Measurements from ENCODE around the gene ZNF511.
A peak's percentile ranks its signal among the peaks of the same experiment; 100 is the strongest.

The ZNF511 gene

DNA sequence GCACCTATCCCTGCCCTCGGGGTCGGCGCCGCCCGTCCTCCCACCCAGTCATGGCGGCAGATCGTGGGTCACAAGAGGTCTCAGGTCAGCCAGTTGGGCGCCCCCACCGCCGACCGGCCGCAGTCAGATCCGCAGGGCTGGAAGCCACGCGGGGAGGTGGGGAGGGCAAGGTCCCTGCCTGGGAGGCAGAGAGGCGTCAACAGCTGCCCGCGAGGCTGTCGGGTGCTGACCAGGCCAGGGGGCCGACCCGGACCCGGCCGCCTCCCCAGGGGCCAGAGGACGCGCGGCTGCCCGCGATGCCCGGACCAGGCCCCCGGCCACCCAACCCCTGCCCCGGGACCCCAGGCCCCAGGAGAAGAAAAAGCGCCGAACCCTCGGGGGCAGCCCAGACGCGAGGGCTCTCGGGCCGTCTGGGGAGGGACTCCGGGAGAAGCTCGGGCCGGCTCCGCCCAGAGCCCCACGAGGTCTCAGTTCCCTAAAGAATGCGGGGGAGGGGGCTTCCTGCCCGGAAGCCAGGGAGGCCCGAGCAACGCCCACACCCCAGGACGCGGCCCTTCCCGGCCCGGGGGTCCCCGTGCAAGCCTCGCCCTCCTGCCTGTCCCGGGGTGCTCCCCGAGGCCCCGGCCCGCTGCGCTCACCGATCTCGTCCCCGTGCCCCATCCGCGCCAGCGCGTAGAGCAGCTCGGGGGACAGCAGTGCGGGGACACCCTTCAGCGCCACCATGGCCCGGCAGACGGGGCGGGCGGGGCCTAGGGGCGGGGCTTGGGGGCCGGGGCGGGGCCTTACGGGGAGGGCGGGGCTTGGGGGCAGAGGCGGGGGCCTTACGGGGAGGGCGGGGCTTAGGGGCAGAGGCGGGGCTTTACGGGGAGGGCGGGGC is 48.8 kb downstream of the ZNF511 start, which contains the start of gene FUOM:
Gene FUOM (minus strand): TSS at position 735 of the 877 bp plus-strand sequence. CDS start 12 bp downstream, at position 723.
- no peak for DNase-seq

DNA sequence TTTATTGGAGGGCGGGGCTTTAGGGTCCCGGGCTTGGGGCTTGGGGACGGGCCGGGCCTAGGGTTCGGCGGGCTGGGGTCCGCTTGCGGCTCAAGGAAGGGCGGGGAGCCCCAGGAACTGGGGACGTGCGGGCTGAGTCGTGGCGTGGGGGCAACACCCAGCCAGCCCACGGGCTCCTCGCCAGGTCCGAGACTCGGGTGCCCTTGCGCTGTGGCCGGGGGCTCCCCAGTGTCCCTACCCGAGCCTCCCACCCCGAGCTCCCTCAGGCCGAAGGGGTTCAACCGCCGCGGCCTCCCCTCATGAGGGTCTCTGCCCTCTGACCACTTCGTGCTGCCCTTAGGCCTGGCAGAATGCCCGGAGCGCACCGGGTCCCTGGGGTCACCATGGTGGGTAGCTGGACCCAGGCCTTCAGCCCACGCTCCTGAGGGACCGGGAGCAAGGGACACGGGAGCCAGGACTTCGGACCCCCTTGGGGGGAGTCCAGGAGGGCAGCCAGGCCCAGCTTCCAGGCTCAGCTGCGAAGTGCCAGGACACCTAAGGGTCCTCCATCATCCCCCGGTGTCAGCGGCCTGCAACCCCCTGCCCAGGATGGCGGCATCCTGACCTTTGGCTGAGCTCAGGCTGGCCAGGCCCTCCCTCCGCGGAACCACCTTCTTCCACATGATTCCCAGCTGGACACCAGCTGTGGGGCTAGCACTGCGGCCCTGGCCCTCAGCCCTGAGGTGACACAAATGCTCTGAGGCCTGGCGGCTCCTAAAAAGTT is 49.6 kb downstream of the ZNF511 start:
- DNase-seq, result no peak

DNA sequence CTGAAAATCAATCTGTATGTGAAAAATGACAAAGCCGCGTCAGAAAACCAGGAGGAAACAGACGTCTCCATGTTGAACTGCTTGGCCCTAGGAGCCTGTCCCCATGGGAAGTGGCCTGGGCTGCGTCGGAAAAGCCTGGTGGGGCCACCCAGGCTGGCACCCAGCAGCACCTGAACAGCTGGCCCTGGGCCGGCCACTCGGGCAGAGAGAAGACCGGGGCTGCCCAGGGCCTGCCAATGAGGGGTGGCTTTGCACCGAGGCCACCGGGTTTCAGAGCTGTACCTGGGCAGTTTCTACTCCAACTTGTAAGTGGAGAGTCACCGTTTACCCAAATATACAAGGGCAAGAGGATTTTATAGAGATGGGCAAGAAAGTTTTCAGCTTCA is 50.2 kb downstream of the ZNF511 start:
- no peak for DNase-seq

DNA sequence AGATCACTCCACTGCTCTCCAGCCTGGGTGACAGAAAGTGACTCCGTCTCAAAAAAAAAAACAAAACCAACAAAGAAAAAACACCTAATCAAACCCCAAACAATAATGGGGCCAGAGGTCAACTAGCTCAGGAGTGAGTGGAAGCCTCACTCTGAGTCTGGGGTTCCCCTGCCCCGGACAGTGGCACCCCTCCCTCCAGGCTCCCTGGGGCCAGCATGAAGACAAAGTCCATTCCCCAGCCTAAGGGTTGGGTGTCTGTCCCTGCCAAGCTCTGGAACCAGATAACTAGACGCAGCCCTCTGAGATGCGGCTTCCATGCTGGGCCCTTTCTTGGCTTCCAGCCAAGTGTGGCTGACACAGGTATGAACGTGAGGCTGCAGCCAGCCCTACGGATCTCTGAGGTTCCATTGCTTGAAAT is 50.8 kb downstream of the ZNF511 start:
- DNase-seq, result no peak

DNA sequence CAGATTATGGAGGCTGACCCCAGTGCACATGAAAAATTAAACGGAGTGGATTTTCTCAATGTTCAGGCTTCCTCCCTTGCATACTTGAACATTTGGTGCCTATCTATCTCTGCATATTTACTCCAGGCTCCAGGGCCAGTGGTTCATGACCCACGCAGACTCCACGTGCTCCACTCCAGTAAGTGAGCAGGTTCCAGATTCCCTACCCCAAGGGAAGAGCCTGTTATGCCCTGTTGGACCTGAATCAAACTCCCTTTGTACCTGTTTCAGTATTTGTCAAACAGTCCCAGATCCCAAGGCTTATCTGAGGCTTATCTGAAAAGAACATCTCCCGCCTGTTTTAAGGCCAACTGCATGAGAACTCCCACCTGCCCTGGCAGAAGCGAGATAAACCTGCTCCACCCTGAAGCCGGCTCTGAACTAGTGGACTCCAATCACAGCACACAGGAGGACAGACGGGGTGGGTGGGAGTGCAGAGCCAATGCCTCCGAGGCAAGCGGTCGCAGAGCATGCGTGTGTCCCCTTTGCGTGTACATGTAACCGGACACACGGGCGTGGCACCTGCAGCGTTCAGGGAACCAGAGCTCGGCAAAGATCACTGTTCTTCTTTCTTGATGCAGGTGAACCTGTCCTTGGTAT is 51.4 kb downstream of the ZNF511 start:
- DNase-seq, result no peak

DNA sequence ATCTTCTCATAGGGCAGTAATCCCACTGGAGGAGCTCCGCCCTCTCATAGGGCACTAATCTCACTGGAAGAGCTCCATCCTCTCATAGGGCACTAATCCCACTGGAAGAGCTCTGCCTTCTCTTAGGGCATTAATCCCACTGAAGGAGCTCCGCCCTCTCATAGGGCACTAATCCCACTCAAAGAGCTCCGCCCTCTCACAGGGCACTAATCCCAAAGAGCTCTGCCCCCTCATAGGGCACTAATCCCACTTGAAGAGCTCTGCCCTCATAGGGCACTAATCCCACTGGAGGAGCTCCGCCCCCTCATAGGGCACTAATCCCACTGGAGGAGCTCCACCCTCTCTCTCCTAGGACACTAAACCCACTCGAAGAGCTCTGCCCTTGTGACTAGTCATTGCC is 52.5 kb downstream of the ZNF511 start:
- peak; percentile 70 for DNase-seq

DNA sequence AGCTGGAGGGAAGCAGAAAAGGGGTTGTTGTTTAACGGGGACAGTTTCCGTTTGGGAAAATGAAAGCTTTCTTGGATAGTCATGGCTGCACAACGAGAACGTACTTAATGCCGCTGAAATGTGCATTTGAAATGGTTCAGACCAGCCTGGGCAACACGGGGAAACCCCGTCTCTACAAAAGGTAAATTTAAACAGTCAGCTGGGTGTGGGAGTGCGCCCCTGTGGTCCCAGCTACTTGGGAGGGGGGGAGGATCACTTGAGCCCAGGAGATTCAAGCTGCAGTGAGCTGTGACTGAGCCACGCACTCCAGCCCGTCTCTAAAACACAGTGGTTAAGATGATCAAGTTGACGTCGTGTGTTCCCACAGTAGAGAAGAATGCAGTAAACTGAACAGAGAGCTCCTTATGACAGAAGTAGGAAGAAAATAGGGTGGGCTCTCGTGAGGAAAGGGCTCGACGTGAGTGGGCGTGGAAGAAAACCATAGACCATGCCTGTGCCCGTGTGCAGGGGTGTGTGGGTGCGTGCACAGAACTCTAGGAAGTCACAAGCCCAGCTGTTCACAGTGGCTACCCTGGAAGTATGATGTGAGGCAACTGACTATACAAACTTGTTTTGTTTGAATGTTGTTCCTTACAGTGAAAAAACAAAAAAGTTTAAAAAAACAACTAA is 53.2 kb downstream of the ZNF511 start:
- DNase-seq, result no peak

Measured in NCI-H524 treated with DMSO at 0.1 percent for 48 hours (cell line).